Upper lobe of right lung (tissue), 1 donor: Measurements from ENCODE around the gene NDUFB1. TPM values are rescaled to one million over a fixed set of nuclear protein-coding genes. Genes with fewer than 3 reads are reported as not detected.
A peak's percentile ranks its signal among the peaks of the same experiment; 100 is the strongest.

Experiments
- ATAC-seq: fragments of 200-7000 bp; cut with Tn5 transposase; one replicate; pipeline ENCODE4 v1.9.1; 2020; ENCODE audit warnings: mild to moderate bottlenecking, moderate library complexity
- DNase-seq: peaks from one replicate; pipeline ENCODE4 v3.0.0-alpha.2; 2020
- H3K27ac ChIP-seq: fragments of 200-600 bp; one replicate; pipeline ENCODE4 v1.8.0; 2022
- H3K27me3 ChIP-seq: fragments of 200-600 bp; one replicate; pipeline ENCODE4 v1.8.0; 2022; ENCODE audit warnings: mild to moderate bottlenecking
- H3K36me3 ChIP-seq: fragments of 200-600 bp; one replicate; pipeline ENCODE4 v1.8.0; 2022
- H3K4me1 ChIP-seq: fragments of 200-600 bp; one replicate; pipeline ENCODE4 v1.8.0; 2022
- H3K4me3 ChIP-seq: fragments of 200-600 bp; one replicate; pipeline ENCODE4 v1.8.0; 2022; ENCODE audit warnings: mild to moderate bottlenecking
- H3K9me3 ChIP-seq: fragments of 200-600 bp; one replicate; pipeline ENCODE4 v1.8.0; 2022
- CTCF ChIP-seq: fragments of 200-600 bp; IDR thresholded peaks from one replicate; pipeline ENCODE4 v1.8.0; 2022; ENCODE audit warnings: antibody characterized with exemption
- intact Hi-C: fragments of 100-400 bp; cut with DNase I; formaldehyde crosslinking; loops from one replicate; pipeline ENCODE4 v1.11.0; 2022
- long read RNA-seq: library from polyadenylated mRNA; unstranded; transcript quantifications from one replicate; pipeline ENCODE4 v2.0.0, GENCODE V29; 2021
- total RNA-seq: library from RNA; stranded (reverse); fragmentation: NEBNext Ultra II Directional; extraction: Animal tissue kit (Norgen Biotek cat#: 25700); gene quantifications from one replicate; pipeline ENCODE4 v1.2.1, GENCODE V29; 2021
- donor health status: DM: no; HTN: yes; CAD: no; lungs with severe emphysema.

Gene NDUFB1
- total RNA-seq = 95.4 TPM
- long read RNA-seq, transcript NDUFB1-201 (3 exons, 528 nt) = major isoform, 20 of 26 reads
- long read RNA-seq, partial matches to known transcripts = 0 of 26 reads
- long read RNA-seq, other reads (novel, unspliced or antisense) = 1 of 26 reads

- H3K27me3 ChIP-seq = no peaks in the 10 kb centered on the region
- peak within 1 kb of the TSS; percentile 93 for H3K27ac ChIP-seq
- H3K36me3 ChIP-seq = peaks cover 37% of the 10 kb centered on the region
- H3K4me3 ChIP-seq = peak within 1 kb of the TSS; percentile 74
- intact Hi-C loops = no loop called here
- DNase-seq = peak; percentile 93
- H3K4me1 ChIP-seq = peaks cover 29% of the 10 kb centered on the region
- ATAC-seq = peak; percentile 95
- TF ChIP-seq CTCF = no peak
- no peaks in the 10 kb centered on the region for H3K9me3 ChIP-seq
Measured at GRCh38 chr14:92121670-92122350, at the start of gene NDUFB1, which contains the start of gene CPSF2. TSS of gene NDUFB1 (minus strand) at chr14:92121706. CDS start at chr14:92117637, 4,069 bp downstream. TSS of gene CPSF2 (plus strand) at chr14:92121969. CDS start at chr14:92130985, 9,016 bp downstream.

DNA sequence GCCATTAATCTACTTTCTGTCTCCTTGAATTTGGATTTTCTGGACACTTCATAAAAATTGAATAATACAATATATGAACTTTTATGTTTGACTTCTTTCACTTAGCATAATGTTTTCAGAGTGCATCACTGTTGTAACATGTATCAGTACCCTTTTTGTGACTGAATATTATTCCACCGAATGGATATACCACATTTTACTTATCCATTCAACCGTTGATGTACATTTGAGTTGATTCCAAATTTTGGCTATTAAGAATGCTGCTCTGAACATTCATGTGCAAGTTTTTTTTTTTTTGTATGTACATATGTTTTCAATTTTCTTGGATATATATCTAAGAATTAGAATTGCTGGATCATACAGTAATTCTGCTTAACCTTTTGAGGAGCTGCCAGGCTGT, 43.5 kb upstream of the NDUFB1 start:
- Histone ChIP-seq H3K9me3 (no peaks in the 10 kb centered on the region), H3K4me1 (peaks cover 4% of the 10 kb centered on the region), H3K4me3 (no peak overlapping the region), H3K27ac (no peak overlapping the region), H3K36me3 (peaks cover 42% of the 10 kb centered on the region), H3K27me3 (no peaks in the 10 kb centered on the region)
- intact Hi-C loops = no loop called here
- ATAC-seq = no peak
- no peak for DNase-seq
- no peak for TF ChIP-seq CTCF

DNA sequence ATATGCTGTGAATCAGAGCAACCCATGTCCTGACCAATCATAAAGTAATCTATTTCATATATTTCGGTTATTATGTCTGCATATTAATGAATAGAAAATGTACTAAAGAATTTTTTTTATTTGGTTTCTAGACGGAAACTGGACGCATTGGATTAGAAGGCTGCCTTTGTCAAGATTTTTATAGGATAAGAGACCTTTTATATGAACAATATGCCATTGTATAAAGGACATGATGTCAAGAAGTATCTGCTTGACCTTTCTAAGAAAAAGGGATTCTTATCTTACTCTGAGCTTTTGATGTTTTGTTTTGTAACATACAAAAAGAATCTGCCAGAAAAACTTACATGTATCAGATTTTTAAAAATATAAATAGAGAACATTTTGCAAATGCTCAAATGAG, 40.0 kb upstream of the NDUFB1 start:
- Histone ChIP-seq H3K4me3 (no peak overlapping the region), H3K36me3 (peaks cover 74% of the 10 kb centered on the region), H3K4me1 (peaks cover 4% of the 10 kb centered on the region), H3K27me3 (no peaks in the 10 kb centered on the region), H3K9me3 (no peaks in the 10 kb centered on the region), H3K27ac (no peak overlapping the region)
- no peak for TF ChIP-seq CTCF
- no peak for ATAC-seq
- no peak for DNase-seq
- intact Hi-C loops = no loop called here

GRCh38 chr14:92160619-92161018, 39.1 kb upstream of the NDUFB1 start:
- no peak for TF ChIP-seq CTCF
- no peak for DNase-seq
- Histone ChIP-seq H3K4me1 (peaks cover 4% of the 10 kb centered on the region), H3K36me3 (peaks cover 83% of the 10 kb centered on the region), H3K27me3 (no peaks in the 10 kb centered on the region), H3K9me3 (no peaks in the 10 kb centered on the region), H3K27ac (no peak overlapping the region), H3K4me3 (no peak overlapping the region)
- intact Hi-C loops = no loop called here
- peak; percentile 75 for ATAC-seq

DNA sequence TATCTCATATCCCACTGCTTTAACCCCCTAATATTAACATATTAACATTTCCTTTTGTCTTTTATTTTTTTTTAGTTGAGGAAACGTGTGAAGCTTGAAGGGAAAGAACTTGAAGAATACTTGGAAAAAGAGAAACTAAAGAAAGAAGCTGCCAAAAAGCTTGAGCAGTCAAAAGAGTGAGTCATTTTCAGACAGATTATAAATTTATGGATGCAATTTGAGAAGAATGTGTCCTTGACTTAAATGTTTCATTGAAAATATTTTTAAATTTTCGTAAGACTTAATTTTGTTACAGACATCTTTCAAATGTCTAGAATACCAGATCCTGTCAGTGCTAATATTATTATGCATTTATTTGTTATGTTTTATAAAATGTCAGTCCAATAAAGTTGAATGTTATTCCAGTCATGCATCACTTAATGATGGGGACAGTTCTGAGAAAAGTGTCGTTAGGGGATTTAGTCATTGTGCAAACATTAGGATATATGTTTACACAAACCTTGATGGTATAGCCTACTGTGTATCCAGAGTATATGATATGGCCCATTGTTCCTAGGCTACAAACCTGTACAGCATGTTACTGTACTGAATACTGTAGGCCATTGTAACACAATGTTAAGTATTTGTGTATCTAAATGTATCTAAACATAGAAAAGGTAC, 32.9 kb upstream of the NDUFB1 start:
- Histone ChIP-seq H3K27ac (no peak overlapping the region), H3K4me3 (no peak overlapping the region), H3K36me3 (peaks cover 74% of the 10 kb centered on the region), H3K4me1 (no peaks in the 10 kb centered on the region), H3K9me3 (no peaks in the 10 kb centered on the region), H3K27me3 (no peaks in the 10 kb centered on the region)
- TF ChIP-seq CTCF = no peak
- intact Hi-C loops = no loop called here
- DNase-seq (no peak), ATAC-seq (no peak)
